Measurements from ENCODE around the gene RP9. TPM values are rescaled to one million over a fixed set of nuclear protein-coding genes. Genes with fewer than 3 reads are reported as not detected.

Gene RP9
- total and polyA plus RNA-seq, 2 of the 13 experiments (the other 11 are each of a cell fraction or from before 2014, with no cell fraction given), result 14.2 to 18.6 TPM

GRCh38 chr7:33062782-33063443, 46.3 kb downstream of the RP9 start (continued):
- TF ChIP-seq ZNF563 (CRISPR knock-in tag; IDR thresholded peaks at IDR 0.05), result no peak
- TF ChIP-seq ZNF20 (CRISPR knock-in tag; IDR thresholded peaks at IDR 0.05), result no peak
- TF ChIP-seq PHF8 (CRISPR knock-in tag; IDR thresholded peaks at IDR 0.05), result peak; percentile 85
- no peak for TF ChIP-seq ZNF530 (CRISPR knock-in tag; IDR thresholded peaks at IDR 0.05; ENCODE audit: low read depth)
- TF ChIP-seq ZBTB42 (CRISPR knock-in tag; IDR thresholded peaks at IDR 0.05), result no peak
- no peak for TF ChIP-seq TFAP4 (IDR thresholded peaks at IDR 0.05; ENCODE audit: borderline replicate concordance, low read depth)
- no peak for TF ChIP-seq KLF12 (CRISPR knock-in tag; IDR thresholded peaks at IDR 0.05; ENCODE audit: borderline replicate concordance)
- no peak for TF ChIP-seq ZFP37 (CRISPR knock-in tag; IDR thresholded peaks at IDR 0.05; ENCODE audit: borderline replicate concordance)
- no peak for TF ChIP-seq REL (CRISPR knock-in tag; conservative IDR thresholded peaks at IDR 0.05)
- TF ChIP-seq ZBTB21 (CRISPR knock-in tag; IDR thresholded peaks at IDR 0.05), result no peak
- TF ChIP-seq ZNF180 (CRISPR knock-in tag; IDR thresholded peaks at IDR 0.05; ENCODE audit: borderline replicate concordance, low read depth), result no peak
- no peak for TF ChIP-seq HNRNPH1 (optimal IDR thresholded peaks at IDR 0.05; ENCODE audit: low read depth, low read length)
- TF ChIP-seq ZFX (CRISPR knock-in tag; IDR thresholded peaks at IDR 0.05; ENCODE audit: low read depth), result peak; percentile 99
- TF ChIP-seq RFXANK (CRISPR knock-in tag; IDR thresholded peaks at IDR 0.05), result no peak
- TF ChIP-seq ZNF776 (CRISPR knock-in tag; IDR thresholded peaks at IDR 0.05), result 0 out of 2 replicates have a peak, but pooled peaks have one; percentile 12
- no peak for TF ChIP-seq FOSL1 (CRISPR knock-in tag; IDR thresholded peaks at IDR 0.05; ENCODE audit: borderline replicate concordance)
- no peak for TF ChIP-seq ATRX (CRISPR knock-in tag; IDR thresholded peaks at IDR 0.05; ENCODE audit: borderline replicate concordance)
- TF ChIP-seq GLI4 (CRISPR knock-in tag; IDR thresholded peaks at IDR 0.05; ENCODE audit: borderline replicate concordance), result no peak; the same call in 1 of the 2 replicates
- TF ChIP-seq MBNL3 (CRISPR knock-in tag; conservative IDR thresholded peaks at IDR 0.05), result no peak
- TF ChIP-seq RAD21 (CRISPR knock-in tag; IDR thresholded peaks at IDR 0.05), result no peak; the same call in 1 of the 2 replicates
- TF ChIP-seq AKAP8 (CRISPR knock-in tag; IDR thresholded peaks at IDR 0.05), result no peak
- TF ChIP-seq ZNF160 (CRISPR knock-in tag; IDR thresholded peaks at IDR 0.05), result no peak
- no peak for TF ChIP-seq TCF7 (IDR thresholded peaks at IDR 0.05; ENCODE audit: low read depth)
- TF ChIP-seq ZBTB20 (CRISPR knock-in tag; IDR thresholded peaks at IDR 0.05; ENCODE audit: borderline replicate concordance, low read depth), result peak; percentile 71; the same call in 1 of the 2 replicates
- TF ChIP-seq SUZ12 (IDR thresholded peaks at IDR 0.05; ENCODE audit: low read depth, low read length), result peak; percentile 54; the same call in 1 of the 2 replicates
- TF ChIP-seq NFKBIZ (CRISPR knock-in tag; IDR thresholded peaks at IDR 0.05), result no peak
- TF ChIP-seq PTBP1 (IDR thresholded peaks at IDR 0.05; ENCODE audit: low read depth, low read length, poor library complexity, severe bottlenecking), result no peak
- no peak for TF ChIP-seq HOXA5 (CRISPR knock-in tag; IDR thresholded peaks at IDR 0.05)
- no peak for TF ChIP-seq ZMAT5 (CRISPR knock-in tag; IDR thresholded peaks at IDR 0.05; ENCODE audit: borderline replicate concordance, low read depth)
- no peak for TF ChIP-seq FIP1L1 (IDR thresholded peaks at IDR 0.05; ENCODE audit: borderline replicate concordance, insufficient read depth, low read depth, low read length)
